Measurements from ENCODE around the gene HOTAIR. TPM values are rescaled to one million over a fixed set of nuclear protein-coding genes. Genes with fewer than 3 reads are reported as not detected.

HOTAIR gene
- total RNA-seq, 1 experiment from 2014 or later = not detected

- Histone ChIP-seq H2BK15ac (ENCODE audit: low read depth, low read length) (no peak overlapping the region), H4K91ac (ENCODE audit: insufficient read length, low read depth, low read length) (no peak overlapping the region), H3K4me1 (ENCODE audit: insufficient read depth, low read length) (no peaks in the 10 kb centered on the region), H4K20me1 (ENCODE audit: control insufficient read depth, insufficient read depth, insufficient read length) (no peaks in the 10 kb centered on the region), H2BK5ac (ENCODE audit: insufficient read length, low read length) (no peak overlapping the region), H2AK5ac (ENCODE audit: insufficient read length, low read length) (no peak overlapping the region), H3K14ac (ENCODE audit: insufficient read depth, low read length) (no peak overlapping the region), H3K4ac (ENCODE audit: low read depth, low read length) (no peak overlapping the region), H3K27me3 (ENCODE audit: insufficient read depth, low read length) (peaks cover 94% of the 10 kb centered on the region), H4K8ac (replicated peaks; ENCODE audit: insufficient read length, low read depth, low read length) (no peak overlapping the region), H2BK12ac (ENCODE audit: insufficient read length, low read depth, low read length) (no peak overlapping the region), H3K79me2 (ENCODE audit: insufficient read depth, low read length) (no peaks in the 10 kb centered on the region), H3K4me2 (ENCODE audit: insufficient read depth, insufficient read length, low read length) (no peak overlapping the region), H3K23ac (ENCODE audit: insufficient read length, low read depth, low read length) (no peak overlapping the region), H3K18ac (ENCODE audit: insufficient read length, low read depth, low read length) (no peak overlapping the region), H3K56ac (ENCODE audit: insufficient read length, low read depth, low read length) (no peak overlapping the region), H3T11ph (ENCODE audit: low read length) (no peak overlapping the region), H3K9me3 (ENCODE audit: control insufficient read depth, low read depth, low read length) (no peaks in the 10 kb centered on the region), H2BK120ac (ENCODE audit: low read depth, low read length, poor library complexity, severe bottlenecking) (no peak overlapping the region), H2AFZ (ENCODE audit: low read length) (no peak overlapping the region), H3K23me2 (ENCODE audit: insufficient read length, low read depth, low read length, poor library complexity, severe bottlenecking) (no peaks in the 10 kb centered on the region), H3K27ac (ENCODE audit: insufficient read length, low read depth, low read length) (no peak overlapping the region), H4K5ac (ENCODE audit: insufficient read length, low read depth, low read length) (no peak overlapping the region), H3K79me1 (ENCODE audit: insufficient read depth, low read depth, low read length, poor library complexity, severe bottlenecking) (no peaks in the 10 kb centered on the region), H2BK20ac (ENCODE audit: low read depth, low read length, poor library complexity, severe bottlenecking) (no peak overlapping the region), H3K9ac (ENCODE audit: extremely low read depth, insufficient read length, low read length) (no peak overlapping the region)
- no peak overlapping the region for H3K4me3 Mint-ChIP-seq
- H3K9me3 Mint-ChIP-seq = peaks cover 9 to 14% of the 10 kb centered on the region in 2 experiments; a peak in 4 of 5 replicates
- no peaks in the 10 kb centered on the region; a peak in 2 of 7 replicates for H3K36me3 Mint-ChIP-seq (ENCODE audit: insufficient read depth in 1 of 3, low read depth in 3 of 3)
- WGBS (ENCODE audit: extremely low coverage, insufficient read length, low lambda C conversion rate) = no CpG with 5 or more reads among the region's 26 CpGs
- H3K4me1 Mint-ChIP-seq = peaks cover 3 to 12% of the 10 kb centered on the region in 2 experiments; a peak in 2 of 4 replicates
- H3K27me3 Mint-ChIP-seq (ENCODE audit: low read depth) = peaks cover 100% of the 10 kb centered on the region
- TF ChIP-seq CTCF (conservative IDR thresholded peaks at IDR 0.05) = no peak
- no peak overlapping the region; a peak in 2 of 7 replicates for H3K27ac Mint-ChIP-seq
- DNase-seq = no peak
Observed at GRCh38 chr12:53982648-53983567, 8.2 kb upstream of the HOTAIR start.
